K562 (cell line): ENCODE results near the gene TTC33. TPM values are rescaled to one million over a fixed set of nuclear protein-coding genes. Genes with fewer than 3 reads are reported as not detected.

Experiments
- ATAC-seq: fragments of 200-7000 bp; cut with Tn5 transposase; 3 replicates; pipeline ENCODE4 v1.9.1; 2020; ENCODE audit warnings: moderate library complexity
- BruUV-seq: library from RNA; stranded (reverse); fragments of 400-500 nt; replicated peaks from 2 replicates; lab custom pipeline; 2021; lab: Mats Ljungman, UMichigan
- CTCF ChIA-PET: fragments of 300-600 bp; formaldehyde crosslinking; extraction: SDS; loops from one replicate; lab custom pipeline; 2021; ENCODE audit warnings: low intra/inter-chr PET ratio; lab: Yijun Ruan, JAX
- POLR2A ChIA-PET: fragments of 300-600, 350-650 bp; sonication (Branson Sonifier 250); formaldehyde crosslinking; extraction: SDS; loops from one replicate; lab custom pipeline; 2021; ENCODE audit warnings: antibody characterized with exemption, inconsistent platforms; lab: Yijun Ruan, JAX
- DNase-seq, 4 experiments: peaks; one replicate each; pipeline versions ENCODE4 v3.0.0 to v3.0.0-alpha.2; 2011 to 2018; ENCODE audit warnings: low spot score in 3 of 4, mixed read lengths in 3 of 4; ENCODE audit errors: extremely low read depth in 1 of 4
- FAIRE-seq: peaks from 2 replicates; lab custom pipeline; 2011; peaks lifted over from hg19 to GRCh38; lab: Jason Lieb, UNC
- H2AFZ ChIP-seq: 2 replicates; pipeline ENCODE4 v1.6.0; 2011; ENCODE audit warnings: low read depth, low read length, control low read depth, inconsistent platforms
- H3K27ac ChIP-seq: fragments of 200-600 bp; 3 replicates; pipeline ENCODE4 v1.8.0; 2011; ENCODE audit warnings: low read depth, mild to moderate bottlenecking, control low read depth, inconsistent platforms, low read length, moderate library complexity, mixed read lengths; ENCODE audit errors: extremely low read depth
- H3K27me3 ChIP-seq, 2 experiments: fragments of 300-600 bp in 1 of 2; 2 replicates in 1 of 2; 3 replicates in 1 of 2; pipeline versions ENCODE4 v1.6.0 to v1.8.0; 2011; ENCODE audit warnings: inconsistent platforms in 2 of 2, low read length in 2 of 2, mild to moderate bottlenecking in 1 of 2, mixed read lengths in 1 of 2, moderate library complexity in 1 of 2; ENCODE audit not compliant: control insufficient read depth in 2 of 2, insufficient read depth in 2 of 2
- H3K36me3 ChIP-seq: fragments of 300-600 bp; 3 replicates; pipeline ENCODE4 v1.8.0; 2011; ENCODE audit warnings: mild to moderate bottlenecking, low read length, inconsistent platforms; ENCODE audit not compliant: control insufficient read depth, insufficient read depth
- H3K4me1 ChIP-seq, 2 experiments: fragments of 200-600 bp in 1 of 2; replicated peaks in 1 of 2; 2 replicates in 1 of 2; 3 replicates in 1 of 2; pipeline versions ENCODE4 v1.5.1 to v1.8.0; 2011; ENCODE audit warnings: inconsistent platforms in 2 of 2, low read length in 2 of 2, mild to moderate bottlenecking in 1 of 2, mixed read lengths in 1 of 2, moderate library complexity in 1 of 2; ENCODE audit not compliant: control insufficient read depth in 2 of 2, insufficient read depth in 2 of 2
- H3K4me2 ChIP-seq: 2 replicates; pipeline ENCODE4 v1.6.1; 2011; ENCODE audit warnings: low read length, control low read depth, inconsistent platforms, mixed read lengths; ENCODE audit not compliant: insufficient read depth
- H3K4me3 ChIP-seq: fragments of 200-600 bp; sonication (generic), shearing (Covaris generic); 2 replicates; pipeline ENCODE4 v1.5.1; 2016; ENCODE audit warnings: control low read depth, inconsistent platforms
- H3K79me2 ChIP-seq: fragments of 200-600 bp; 3 replicates; pipeline ENCODE4 v1.8.0; 2011; ENCODE audit warnings: low read length, inconsistent platforms; ENCODE audit not compliant: control insufficient read depth, insufficient read depth
- H3K9ac ChIP-seq, 2 experiments: 2 replicates each; pipeline versions ENCODE4 v1.6.0 to v1.6.1; 2011; ENCODE audit warnings: low read depth in 2 of 2, low read length in 2 of 2, control low read depth in 1 of 2, inconsistent platforms in 1 of 2, mild to moderate bottlenecking in 1 of 2, mixed read lengths in 1 of 2; ENCODE audit not compliant: insufficient read depth in 1 of 2
- H3K9me1 ChIP-seq: one replicate; pipeline ENCODE4 v1.6.0; 2011; ENCODE audit warnings: inconsistent platforms, mild to moderate bottlenecking, low read length, moderate library complexity; ENCODE audit not compliant: control insufficient read depth, insufficient read depth
- H3K9me3 ChIP-seq: replicated peaks from 2 replicates; pipeline ENCODE4 v1.5.1; 2011; ENCODE audit warnings: low read depth, low read length, inconsistent platforms; ENCODE audit not compliant: control insufficient read depth, insufficient read depth
- H4K20me1 ChIP-seq: replicated peaks from 2 replicates; pipeline ENCODE4 v1.6.1; 2011; ENCODE audit warnings: low read length, inconsistent platforms, mixed read lengths; ENCODE audit not compliant: control insufficient read depth, insufficient read depth
- ESRRA ChIP-seq: fragments of 450-650 bp; IDR thresholded peaks from 2 replicates; pipeline ENCODE4 v1.6.1; 2014; ENCODE audit warnings: low read depth, mild to moderate bottlenecking, moderate library complexity, borderline replicate concordance
- HDAC6 ChIP-seq: IDR thresholded peaks from 2 replicates; pipeline ENCODE4 v1.6.1; 2012; ENCODE audit warnings: low read depth, mild to moderate bottlenecking, control low read depth, inconsistent platforms, low read length, moderate library complexity
- MCM5 ChIP-seq: fragments of 450-650 bp; IDR thresholded peaks from 2 replicates; pipeline ENCODE4 v1.6.1; 2016; ENCODE audit warnings: low read depth
- PYGO2 ChIP-seq: fragments of 450-650 bp; IDR thresholded peaks from 2 replicates; pipeline ENCODE4 v1.6.1; 2016; ENCODE audit warnings: mild to moderate bottlenecking, missing genetic modification characterization, moderate library complexity, missing compliant biosample characterization
- SPI1 ChIP-seq: IDR thresholded peaks from 2 replicates; pipeline ENCODE4 v1.6.1; 2011; ENCODE audit warnings: low read depth, low read length, control low read depth, borderline replicate concordance
- SRF ChIP-seq, 2 experiments: fragments of 250-450, 450-650 bp in 1 of 2; sonication (Bioruptor Pico) in 1 of 2; sonication (generic) in 1 of 2; formaldehyde crosslinking; IDR thresholded peaks; 2 replicates each; pipeline versions ENCODE4 v1.5.0 to v1.5.1; 2020 to 2022; ENCODE audit warnings: mild to moderate bottlenecking in 1 of 2, missing genetic modification reagents in 1 of 2
- TBL1XR1 ChIP-seq, 2 experiments: IDR thresholded peaks; 2 replicates each; pipeline ENCODE4 v1.6.1; 2012; ENCODE audit warnings: improper control_type of control experiment in 2 of 2, low read length in 2 of 2, mild to moderate bottlenecking in 1 of 2
- TCF7L2 ChIP-seq: fragments of 150-350 bp; IDR thresholded peaks from 2 replicates; pipeline ENCODE4 v1.6.1; 2016; ENCODE audit warnings: low read depth, mild to moderate bottlenecking, low read length, moderate library complexity
- ZNF699 ChIP-seq: fragments of 250-450 bp; sonication (Bioruptor Pico); IDR thresholded peaks from 2 replicates; pipeline ENCODE4 v1.8.0; 2021; ENCODE audit warnings: mild to moderate bottlenecking, moderate library complexity; ENCODE audit not compliant: insufficient replicate concordance
- WGBS: fragments of 100-300 bp; shearing (Covaris generic); methylation state at CpG from one replicate; pipeline ENCODE4 v1.1.6; 2016; ENCODE audit warnings: low coverage, mixed read lengths; ENCODE audit not compliant: insufficient coverage; ENCODE audit errors: missing lambda C conversion rate; 5-methylcytosine and 5-hydroxymethylcytosine counted together
- in situ Hi-C: fragments of 300-500 bp; cut with MboI; formaldehyde crosslinking; loops from 4 replicates; pipeline ENCODE4 v1.15.0; 2018; ENCODE audit warnings: inconsistent platforms, mixed read lengths
- intact Hi-C: fragments of 100-400 bp; cut with micrococcal nuclease; formaldehyde crosslinking; loops from 2 replicates; pipeline ENCODE4 v1.14.2; 2022
- polyA plus RNA-seq, 8 experiments: library from polyadenylated mRNA; depleted of rRNA in 4 of 8; stranded (reverse) in 5 of 8; unstranded in 3 of 8; fragments of >200 nt; fragmentation: Nextera tagmentation in 2 of 8; fragmentation: Illumina TruSeq in 1 of 8; extraction: Ambion mirVana in 2 of 8; extraction: Trizol in 1 of 8; gene quantifications; 2 replicates each; pipeline versions ENCODE4 v1.2.1 to v1.2.3, GENCODE V29; 2011 to 2014; ENCODE audit warnings: inconsistent platforms in 1 of 8, missing spikeins in 1 of 8
- total RNA-seq, 7 experiments: library from RNA; depleted of rRNA in 6 of 7; stranded (reverse); fragments of >200 nt in 6 of 7; fragmentation: Illumina TruSeq in 2 of 7; extraction: Trizol in 2 of 7; gene quantifications; 2 replicates each; pipeline versions ENCODE4 v1.2.1 to v1.2.3, GENCODE V29; 2011 to 2021; ENCODE audit warnings: low replicate concordance in 1 of 7
- TF ChIP-seq, protein P1 (sequence below): sonication (generic); formaldehyde crosslinking; IDR thresholded peaks from 2 replicates; pipeline ENCODE4 v1.8.0; 2022; ENCODE audit warnings: mild to moderate bottlenecking, missing genetic modification reagents
- TF ChIP-seq, protein P2 (sequence below): IDR thresholded peaks from 2 replicates; pipeline ENCODE4 v1.6.1; 2011; ENCODE audit warnings: borderline replicate concordance, low read depth, mild to moderate bottlenecking, moderate library complexity, low read length; ENCODE audit not compliant: insufficient read depth, poor library complexity, severe bottlenecking
- TF ChIP-seq, protein P3 (sequence below), 2 experiments: fragments of 450-650 bp in 1 of 2; sonication (generic) in 1 of 2; formaldehyde crosslinking; conservative IDR thresholded peaks; 2 replicates each; pipeline versions ENCODE4 v1.4.0 to v1.8.1; 2020 to 2022; ENCODE audit warnings: mild to moderate bottlenecking in 1 of 2, missing genetic modification reagents in 1 of 2
- TF ChIP-seq, protein P4 (sequence below): fragments of 250-450 bp; sonication (Bioruptor Pico); IDR thresholded peaks from 2 replicates; pipeline ENCODE4 v1.4.0; 2020; ENCODE audit warnings: mild to moderate bottlenecking, moderate library complexity

TTC33 gene
- total and polyA plus RNA-seq, 9 of the 15 experiments (the other 6 are each of a cell fraction or from before 2014, with no cell fraction given), result 11.5 to 24.9 (median 21.1) TPM

DNA sequence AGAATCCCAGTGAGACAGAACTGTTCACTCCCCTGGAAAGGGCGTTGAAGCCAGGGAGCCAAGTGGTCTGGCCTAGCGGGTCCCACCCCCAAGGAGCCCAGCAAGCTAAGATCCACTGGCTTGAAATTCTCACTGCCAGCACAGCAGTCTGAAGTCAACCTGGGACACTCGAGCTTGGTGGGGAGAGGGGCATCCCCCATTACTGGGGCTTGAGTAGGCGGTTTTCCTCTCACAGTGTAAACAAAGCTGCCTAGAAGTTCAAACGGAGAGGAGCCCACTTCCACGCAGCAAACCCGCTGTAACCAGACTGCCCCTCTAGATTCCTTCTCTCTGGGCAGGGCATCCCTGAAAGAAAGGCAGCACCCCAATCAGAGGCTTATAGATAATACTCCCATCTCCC, 121.2 kb downstream of the TTC33 start (continued):
- TF ChIP-seq, protein P1, sequence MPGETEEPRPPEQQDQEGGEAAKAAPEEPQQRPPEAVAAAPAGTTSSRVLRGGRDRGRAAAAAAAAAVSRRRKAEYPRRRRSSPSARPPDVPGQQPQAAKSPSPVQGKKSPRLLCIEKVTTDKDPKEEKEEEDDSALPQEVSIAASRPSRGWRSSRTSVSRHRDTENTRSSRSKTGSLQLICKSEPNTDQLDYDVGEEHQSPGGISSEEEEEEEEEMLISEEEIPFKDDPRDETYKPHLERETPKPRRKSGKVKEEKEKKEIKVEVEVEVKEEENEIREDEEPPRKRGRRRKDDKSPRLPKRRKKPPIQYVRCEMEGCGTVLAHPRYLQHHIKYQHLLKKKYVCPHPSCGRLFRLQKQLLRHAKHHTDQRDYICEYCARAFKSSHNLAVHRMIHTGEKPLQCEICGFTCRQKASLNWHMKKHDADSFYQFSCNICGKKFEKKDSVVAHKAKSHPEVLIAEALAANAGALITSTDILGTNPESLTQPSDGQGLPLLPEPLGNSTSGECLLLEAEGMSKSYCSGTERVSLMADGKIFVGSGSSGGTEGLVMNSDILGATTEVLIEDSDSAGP (CRISPR knock-in tag), result no peak
- TF ChIP-seq, protein P2, sequence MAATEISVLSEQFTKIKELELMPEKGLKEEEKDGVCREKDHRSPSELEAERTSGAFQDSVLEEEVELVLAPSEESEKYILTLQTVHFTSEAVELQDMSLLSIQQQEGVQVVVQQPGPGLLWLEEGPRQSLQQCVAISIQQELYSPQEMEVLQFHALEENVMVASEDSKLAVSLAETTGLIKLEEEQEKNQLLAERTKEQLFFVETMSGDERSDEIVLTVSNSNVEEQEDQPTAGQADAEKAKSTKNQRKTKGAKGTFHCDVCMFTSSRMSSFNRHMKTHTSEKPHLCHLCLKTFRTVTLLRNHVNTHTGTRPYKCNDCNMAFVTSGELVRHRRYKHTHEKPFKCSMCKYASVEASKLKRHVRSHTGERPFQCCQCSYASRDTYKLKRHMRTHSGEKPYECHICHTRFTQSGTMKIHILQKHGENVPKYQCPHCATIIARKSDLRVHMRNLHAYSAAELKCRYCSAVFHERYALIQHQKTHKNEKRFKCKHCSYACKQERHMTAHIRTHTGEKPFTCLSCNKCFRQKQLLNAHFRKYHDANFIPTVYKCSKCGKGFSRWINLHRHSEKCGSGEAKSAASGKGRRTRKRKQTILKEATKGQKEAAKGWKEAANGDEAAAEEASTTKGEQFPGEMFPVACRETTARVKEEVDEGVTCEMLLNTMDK, result no peak
- no peak for TF ChIP-seq SRF (CRISPR knock-in tag; IDR thresholded peaks at IDR 0.05)

DNA sequence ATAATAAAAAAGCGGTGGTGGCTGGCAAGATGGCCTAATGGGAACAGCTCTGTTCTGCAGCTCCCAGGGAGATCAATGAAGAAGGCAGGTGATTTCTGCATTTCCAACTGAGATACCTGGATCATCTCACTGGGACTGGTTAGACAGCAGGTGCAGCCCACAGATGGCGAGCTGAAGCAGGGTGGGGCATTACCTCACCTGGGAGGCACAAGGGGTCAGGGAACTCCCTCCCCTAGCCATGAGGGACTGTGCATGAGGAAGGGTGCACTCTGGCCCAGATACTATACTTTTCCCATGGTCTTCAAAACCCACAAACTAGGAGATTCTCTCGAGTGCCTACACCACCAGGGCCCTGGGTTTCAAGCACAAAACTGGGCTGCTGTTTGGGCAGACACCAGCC, 121.6 kb downstream of the TTC33 start:
- Histone ChIP-seq H3K4me3 (no peak overlapping the region), H3K27me3 (no peaks in the 10 kb centered on the region), H3K9ac (no peak overlapping the region), H3K79me2 (no peaks in the 10 kb centered on the region), H3K27ac (no peak overlapping the region), H3K9me3 (no peaks in the 10 kb centered on the region), H3K9me1 (no peaks in the 10 kb centered on the region), H3K36me3 (no peaks in the 10 kb centered on the region), H2AFZ (no peak overlapping the region), H3K4me2 (no peak overlapping the region), H3K4me1 (no peaks in the 10 kb centered on the region), H4K20me1 (no peaks in the 10 kb centered on the region)
- DNase-seq, result no peak
- no peak for ATAC-seq
- BruUV-seq, result no TSS peak
- CTCF ChIA-PET, result no interaction called here
- intact Hi-C loops (no loop called here), in situ Hi-C loops (no loop called here)
- WGBS, result 0% methylated on average over 3 of the region's 3 CpGs
- FAIRE-seq, result no peak
- POLR2A ChIA-PET, result interaction anchor here (0.6 kb wide), 1 partner anchor 17 kb away, joined by 3 read pairs; no protein-coding TSS in a partner anchor
- TF ChIP-seq TBL1XR1 (IDR thresholded peaks at IDR 0.05; ENCODE audit: low read length in 2 of 2) (no peak), HDAC6 (no peak), TCF7L2 (no peak), ZNF699 (no peak), SPI1 (no peak), MCM5 (no peak), ESRRA (no peak), PYGO2 (no peak)
- TF ChIP-seq, protein P3, sequence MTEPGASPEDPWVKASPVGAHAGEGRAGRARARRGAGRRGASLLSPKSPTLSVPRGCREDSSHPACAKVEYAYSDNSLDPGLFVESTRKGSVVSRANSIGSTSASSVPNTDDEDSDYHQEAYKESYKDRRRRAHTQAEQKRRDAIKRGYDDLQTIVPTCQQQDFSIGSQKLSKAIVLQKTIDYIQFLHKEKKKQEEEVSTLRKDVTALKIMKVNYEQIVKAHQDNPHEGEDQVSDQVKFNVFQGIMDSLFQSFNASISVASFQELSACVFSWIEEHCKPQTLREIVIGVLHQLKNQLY (CRISPR knock-in tag; conservative IDR thresholded peaks at IDR 0.05), result no peak
- TF ChIP-seq, protein P4, sequence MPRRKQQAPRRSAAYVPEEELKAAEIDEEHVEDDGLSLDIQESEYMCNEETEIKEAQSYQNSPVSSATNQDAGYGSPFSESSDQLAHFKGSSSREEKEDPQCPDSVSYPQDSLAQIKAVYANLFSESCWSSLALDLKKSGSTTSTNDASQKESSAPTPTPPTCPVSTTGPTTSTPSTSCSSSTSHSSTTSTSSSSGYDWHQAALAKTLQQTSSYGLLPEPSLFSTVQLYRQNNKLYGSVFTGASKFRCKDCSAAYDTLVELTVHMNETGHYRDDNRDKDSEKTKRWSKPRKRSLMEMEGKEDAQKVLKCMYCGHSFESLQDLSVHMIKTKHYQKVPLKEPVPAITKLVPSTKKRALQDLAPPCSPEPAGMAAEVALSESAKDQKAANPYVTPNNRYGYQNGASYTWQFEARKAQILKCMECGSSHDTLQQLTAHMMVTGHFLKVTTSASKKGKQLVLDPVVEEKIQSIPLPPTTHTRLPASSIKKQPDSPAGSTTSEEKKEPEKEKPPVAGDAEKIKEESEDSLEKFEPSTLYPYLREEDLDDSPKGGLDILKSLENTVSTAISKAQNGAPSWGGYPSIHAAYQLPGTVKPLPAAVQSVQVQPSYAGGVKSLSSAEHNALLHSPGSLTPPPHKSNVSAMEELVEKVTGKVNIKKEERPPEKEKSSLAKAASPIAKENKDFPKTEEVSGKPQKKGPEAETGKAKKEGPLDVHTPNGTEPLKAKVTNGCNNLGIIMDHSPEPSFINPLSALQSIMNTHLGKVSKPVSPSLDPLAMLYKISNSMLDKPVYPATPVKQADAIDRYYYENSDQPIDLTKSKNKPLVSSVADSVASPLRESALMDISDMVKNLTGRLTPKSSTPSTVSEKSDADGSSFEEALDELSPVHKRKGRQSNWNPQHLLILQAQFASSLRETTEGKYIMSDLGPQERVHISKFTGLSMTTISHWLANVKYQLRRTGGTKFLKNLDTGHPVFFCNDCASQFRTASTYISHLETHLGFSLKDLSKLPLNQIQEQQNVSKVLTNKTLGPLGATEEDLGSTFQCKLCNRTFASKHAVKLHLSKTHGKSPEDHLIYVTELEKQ (CRISPR knock-in tag), result no peak
